ENCODE results near the gene SAPCD2.

Gene SAPCD2

DNA sequence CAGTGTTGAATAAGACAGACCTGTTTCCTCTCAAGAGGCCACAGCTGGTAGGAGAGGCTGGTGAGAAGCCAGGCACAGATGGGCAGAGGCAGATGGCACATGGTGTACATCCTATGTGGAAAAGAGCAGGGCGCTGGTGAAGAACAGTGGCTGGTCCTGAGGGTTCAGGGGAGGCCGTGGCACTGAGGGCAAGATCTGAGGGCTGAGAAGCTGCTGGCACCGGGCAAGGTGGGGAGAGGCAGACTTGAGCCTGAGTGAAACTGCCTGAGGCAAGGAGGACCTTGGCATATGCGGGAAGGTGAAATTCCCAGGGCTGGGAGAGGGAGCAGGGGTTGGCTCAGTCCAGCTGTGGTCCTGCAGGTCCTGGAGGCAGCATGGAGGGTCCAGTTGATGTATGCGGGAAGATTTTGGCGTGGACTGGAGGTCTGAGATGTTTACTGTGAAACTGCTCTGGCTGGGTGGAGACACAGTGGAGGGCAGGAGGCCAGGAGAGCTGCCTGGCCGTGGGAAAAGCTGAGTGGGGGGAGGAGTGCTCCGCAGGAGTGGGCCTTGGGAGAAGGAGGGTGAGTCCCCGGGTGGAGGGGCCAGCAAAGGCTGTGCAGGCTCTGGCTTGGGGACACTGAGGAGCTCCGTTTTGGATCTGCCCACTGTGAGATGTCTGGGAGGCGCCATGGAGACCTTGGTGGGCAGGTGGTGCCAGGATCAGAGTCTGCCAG is 19.0 kb upstream of the SAPCD2 start:
- H3K27ac ChIP-seq (ENCODE audit: extremely low read depth, low read depth, low read length) = no peak overlapping the region
- CTCF ChIA-PET = interaction anchor here (1.2 to 3.3 kb wide), 8 partner anchors 21 to 147 kb away, joined by 3 to 26 read pairs (median 6); partner anchors contain the start of gene NPDC1
- POLR2A ChIA-PET = interaction anchor here (0.8 to 1.2 kb wide), 3 partner anchors 19 to 151 kb away, joined by 3 to 4 read pairs (median 4); partner anchors contain the start of genes SAPCD2 and TUBB4B

GRCh38 chr9:137088121-137088520 is 17.8 kb upstream of the SAPCD2 start:
- H3K4me3 ChIP-seq (ENCODE audit: low read depth, low read length) = no peak overlapping the region
- POLR2A ChIA-PET = interaction anchor here (1.2 to 2.0 kb wide), 2 partner anchors 8 to 153 kb away, joined by 4 to 8 read pairs; partner anchors contain the start of gene TUBB4B
- H3K36me3 ChIP-seq (ENCODE audit: control insufficient read depth in 2 of 2, insufficient read depth in 1 of 2, low read length in 2 of 2) = peaks cover 0 to 43% of the 10 kb centered on the region in 2 experiments; a peak in 2 of 3 replicates
- no peak overlapping the region for H3K27ac ChIP-seq (ENCODE audit: extremely low read depth, low read depth, low read length)
- TF ChIP-seq ZNF138 (tag by site-specific recombination; IDR thresholded peaks at IDR 0.05; ENCODE audit: borderline replicate concordance) = no peak
- no peak for TF ChIP-seq ZNF266 (tag by site-specific recombination; IDR thresholded peaks at IDR 0.05; ENCODE audit: low read depth)
- no peak for TF ChIP-seq ZNF311 (tag by site-specific recombination; IDR thresholded peaks at IDR 0.05; ENCODE audit: borderline replicate concordance)
- CTCF ChIA-PET = interaction anchor here (0.5 to 3.3 kb wide), 9 partner anchors 20 to 174 kb away, joined by 3 to 26 read pairs (median 4); no protein-coding TSS in a partner anchor
- 0 out of 2 replicates have a peak, but pooled peaks cover 3% of the 10 kb centered on the region for H3K4me1 ChIP-seq (ENCODE audit: control insufficient read depth, insufficient read depth, low read length)
- no peaks in the 10 kb centered on the region for H3K9me3 ChIP-seq (ENCODE audit: control insufficient read depth, insufficient read depth, low read depth, low read length)

More for the DNA sequence above, 19.0 kb upstream of the SAPCD2 start:
- no peaks in the 10 kb centered on the region for H3K9me3 ChIP-seq (ENCODE audit: control insufficient read depth, insufficient read depth, low read depth, low read length)
- no peak overlapping the region for H3K4me3 ChIP-seq (ENCODE audit: low read depth, low read length)
- TF ChIP-seq ZNF155 (tag by site-specific recombination; IDR thresholded peaks at IDR 0.05) (no peak), OVOL3 (tag by site-specific recombination; IDR thresholded peaks at IDR 0.05) (no peak), GLI4 (tag by site-specific recombination; IDR thresholded peaks at IDR 0.05) (no peak)
- 0 out of 2 replicates have a peak, but pooled peaks cover 3% of the 10 kb centered on the region for H3K4me1 ChIP-seq (ENCODE audit: control insufficient read depth, insufficient read depth, low read length)
- peaks cover 0 to 42% of the 10 kb centered on the region in 2 experiments; a peak in 2 of 3 replicates for H3K36me3 ChIP-seq (ENCODE audit: control insufficient read depth in 2 of 2, insufficient read depth in 1 of 2, low read length in 2 of 2)

GRCh38 chr9:137087409-137087925 is 17.1 kb upstream of the SAPCD2 start:
- CTCF ChIA-PET = interaction anchor here (0.6 to 3.3 kb wide), 14 partner anchors 11 to 197 kb away, joined by 3 to 26 read pairs (median 4); partner anchors contain the start of genes RNF224 and UAP1L1
- POLR2A ChIA-PET = interaction anchor here (0.7 to 7.8 kb wide), 29 partner anchors 8 to 517 kb away, joined by 3 to 137 read pairs (median 5); partner anchors contain the start of genes ANAPC2, NELFB, NPDC1 and NSMF
- Histone ChIP-seq H3K4me1 (ENCODE audit: control insufficient read depth, insufficient read depth, low read length) (0 out of 2 replicates have a peak, but pooled peaks cover 3% of the 10 kb centered on the region), H3K36me3 (ENCODE audit: control insufficient read depth in 2 of 2, insufficient read depth in 1 of 2, low read length in 2 of 2) (peaks cover 0 to 43% of the 10 kb centered on the region in 2 experiments; a peak in 2 of 3 replicates), H3K4me3 (ENCODE audit: low read depth, low read length) (peak overlapping the region; percentile 57), H3K27ac (ENCODE audit: extremely low read depth, low read depth, low read length) (peak overlapping the region; percentile 70; the same call in 1 of the 2 replicates), H3K9me3 (ENCODE audit: control insufficient read depth, insufficient read depth, low read depth, low read length) (no peaks in the 10 kb centered on the region)
- no peak for TF ChIP-seq ZNF280C (tag by site-specific recombination; IDR thresholded peaks at IDR 0.05)
- TF ChIP-seq ZNF174 (tag by site-specific recombination; IDR thresholded peaks at IDR 0.05) = no peak
- 0 out of 2 replicates have a peak, but pooled peaks have one; percentile 5 for TF ChIP-seq PATZ1 (tag by site-specific recombination; IDR thresholded peaks at IDR 0.05)
- TF ChIP-seq GLIS1 (tag by site-specific recombination; IDR thresholded peaks at IDR 0.05) = peak; percentile 49; the same call in 1 of the 2 replicates
- TF ChIP-seq ZNF76 (tag by site-specific recombination; IDR thresholded peaks at IDR 0.05; ENCODE audit: borderline replicate concordance, low read depth) = peak; percentile 26; the same call in 1 of the 2 replicates
- peak; percentile 66; the same call in 1 of the 2 replicates for TF ChIP-seq ZBTB20 (tag by site-specific recombination; IDR thresholded peaks at IDR 0.05)
- TF ChIP-seq ZNF335 (tag by site-specific recombination; conservative IDR thresholded peaks at IDR 0.05) = peak; percentile 17
- TF ChIP-seq GLIS2 (tag by site-specific recombination; IDR thresholded peaks at IDR 0.05) = peak; percentile 71
- TF ChIP-seq, protein P1, sequence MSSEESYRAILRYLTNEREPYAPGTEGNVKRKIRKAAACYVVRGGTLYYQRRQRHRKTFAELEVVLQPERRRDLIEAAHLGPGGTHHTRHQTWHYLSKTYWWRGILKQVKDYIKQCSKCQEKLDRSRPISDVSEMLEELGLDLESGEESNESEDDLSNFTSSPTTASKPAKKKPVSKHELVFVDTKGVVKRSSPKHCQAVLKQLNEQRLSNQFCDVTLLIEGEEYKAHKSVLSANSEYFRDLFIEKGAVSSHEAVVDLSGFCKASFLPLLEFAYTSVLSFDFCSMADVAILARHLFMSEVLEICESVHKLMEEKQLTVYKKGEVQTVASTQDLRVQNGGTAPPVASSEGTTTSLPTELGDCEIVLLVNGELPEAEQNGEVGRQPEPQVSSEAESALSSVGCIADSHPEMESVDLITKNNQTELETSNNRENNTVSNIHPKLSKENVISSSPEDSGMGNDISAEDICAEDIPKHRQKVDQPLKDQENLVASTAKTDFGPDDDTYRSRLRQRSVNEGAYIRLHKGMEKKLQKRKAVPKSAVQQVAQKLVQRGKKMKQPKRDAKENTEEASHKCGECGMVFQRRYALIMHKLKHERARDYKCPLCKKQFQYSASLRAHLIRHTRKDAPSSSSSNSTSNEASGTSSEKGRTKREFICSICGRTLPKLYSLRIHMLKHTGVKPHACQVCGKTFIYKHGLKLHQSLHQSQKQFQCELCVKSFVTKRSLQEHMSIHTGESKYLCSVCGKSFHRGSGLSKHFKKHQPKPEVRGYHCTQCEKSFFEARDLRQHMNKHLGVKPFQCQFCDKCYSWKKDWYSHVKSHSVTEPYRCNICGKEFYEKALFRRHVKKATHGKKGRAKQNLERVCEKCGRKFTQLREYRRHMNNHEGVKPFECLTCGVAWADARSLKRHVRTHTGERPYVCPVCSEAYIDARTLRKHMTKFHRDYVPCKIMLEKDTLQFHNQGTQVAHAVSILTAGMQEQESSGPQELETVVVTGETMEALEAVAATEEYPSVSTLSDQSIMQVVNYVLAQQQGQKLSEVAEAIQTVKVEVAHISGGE (tag by site-specific recombination; conservative IDR thresholded peaks at IDR 0.05; ENCODE audit: low read depth) = peak; percentile 77
